ENCODE measurements around the gene ESPL1.

Gene ESPL1

DNA sequence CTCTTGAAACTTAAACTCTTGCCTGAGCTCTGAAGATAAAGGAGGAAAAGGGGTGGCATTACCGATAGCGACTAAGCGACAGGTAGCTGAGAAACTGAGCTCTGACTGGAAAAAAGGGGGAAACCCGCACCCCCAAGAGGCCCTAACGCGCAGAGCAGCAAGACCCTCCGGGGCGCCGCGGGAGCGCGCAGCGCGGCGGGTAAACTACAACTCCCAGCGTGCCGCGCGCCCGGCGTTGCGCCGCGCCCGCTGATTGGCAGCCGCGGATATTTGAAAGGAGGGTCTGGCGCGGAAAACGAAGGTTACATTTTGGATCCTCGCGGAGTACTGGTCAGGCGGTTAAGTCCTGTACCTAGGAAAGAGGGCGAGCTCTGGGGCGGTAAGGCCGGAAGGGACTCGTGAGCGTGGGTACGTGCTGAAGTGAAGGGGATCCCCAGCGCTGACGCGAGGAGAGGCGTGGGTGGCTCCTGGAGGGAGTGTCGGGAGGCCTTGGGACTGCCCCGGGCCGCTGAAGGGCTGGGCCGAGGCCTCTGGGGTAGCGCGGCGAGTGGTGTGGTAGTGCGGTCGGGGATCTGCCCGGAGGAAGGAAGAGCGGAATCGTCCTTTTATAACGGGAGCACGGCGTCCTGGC is at the start of gene ESPL1:
ESPL1 (plus strand) TSS at position 301 of the 631 bp plus-strand sequence. CDS start 468 bp downstream, outside the sequence.
- DNase-seq = peak; percentile 96 to 97

DNA sequence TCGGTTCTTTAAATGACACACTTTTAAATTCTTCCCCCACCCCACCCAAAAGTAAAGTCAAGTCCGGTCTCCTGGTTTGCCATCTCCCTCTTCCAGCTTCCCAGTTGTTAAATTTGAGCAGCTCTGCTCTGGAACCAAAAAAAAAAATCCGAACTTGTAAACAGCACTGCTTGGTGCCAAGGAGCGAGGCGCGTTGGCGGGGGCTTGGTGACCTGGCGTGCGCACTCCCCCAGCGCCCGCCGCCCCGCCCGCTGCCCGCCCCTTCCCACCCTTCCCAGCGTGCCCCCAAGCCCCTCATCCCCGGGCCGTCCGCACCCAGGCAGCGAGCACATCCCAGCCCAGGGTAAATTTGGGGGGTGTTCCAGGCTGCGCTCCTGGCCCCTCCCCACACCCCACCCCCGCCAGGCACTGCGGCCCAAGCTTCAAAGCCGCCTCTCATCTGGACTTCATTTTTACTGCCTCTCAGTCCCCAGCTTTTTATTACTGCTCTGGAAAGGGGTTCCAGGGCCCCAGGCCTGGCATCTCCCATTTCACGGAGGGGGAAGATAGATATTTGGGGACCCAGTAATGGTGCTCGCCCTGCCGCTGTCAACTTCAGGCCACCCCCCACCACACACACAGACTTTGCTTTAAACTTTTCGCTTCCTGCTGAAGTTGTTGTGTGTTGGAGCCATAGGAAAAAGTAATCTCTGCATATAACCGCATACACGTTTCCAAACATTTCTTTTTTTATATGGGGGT is 49.4 kb upstream of the ESPL1 start:
- no peak for DNase-seq

DNA sequence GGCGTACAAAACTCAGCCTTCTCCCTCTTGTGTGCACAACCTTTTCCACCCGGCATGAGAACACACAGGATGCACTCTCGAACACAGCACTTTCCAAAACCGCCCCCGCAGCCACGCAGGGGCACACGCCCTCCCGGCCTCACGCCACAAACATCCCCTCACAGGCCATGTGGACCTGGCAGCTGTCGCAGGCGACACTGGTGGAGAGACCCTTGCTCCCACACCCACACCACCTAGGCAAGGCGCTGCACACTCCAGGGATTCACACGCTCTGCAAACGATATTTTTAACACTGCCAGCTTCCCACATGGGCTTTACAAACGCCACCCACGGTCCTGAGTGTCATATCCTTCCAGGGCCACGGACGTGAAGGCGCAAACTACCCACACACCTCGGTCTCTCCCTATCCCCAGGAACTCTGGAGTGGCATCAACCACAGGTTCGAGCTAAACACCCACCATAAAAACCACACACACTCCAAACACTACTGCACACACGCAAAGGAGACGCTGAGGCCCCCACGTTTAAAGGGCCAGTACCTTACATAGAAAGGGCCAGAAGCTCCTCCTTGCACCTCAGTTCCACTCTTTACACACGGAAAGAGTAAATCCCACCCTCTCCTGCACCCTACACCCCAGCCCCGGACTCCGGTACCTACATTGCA is 48.7 kb upstream of the ESPL1 start:
- peak; percentile 76 to 97 for DNase-seq

DNA sequence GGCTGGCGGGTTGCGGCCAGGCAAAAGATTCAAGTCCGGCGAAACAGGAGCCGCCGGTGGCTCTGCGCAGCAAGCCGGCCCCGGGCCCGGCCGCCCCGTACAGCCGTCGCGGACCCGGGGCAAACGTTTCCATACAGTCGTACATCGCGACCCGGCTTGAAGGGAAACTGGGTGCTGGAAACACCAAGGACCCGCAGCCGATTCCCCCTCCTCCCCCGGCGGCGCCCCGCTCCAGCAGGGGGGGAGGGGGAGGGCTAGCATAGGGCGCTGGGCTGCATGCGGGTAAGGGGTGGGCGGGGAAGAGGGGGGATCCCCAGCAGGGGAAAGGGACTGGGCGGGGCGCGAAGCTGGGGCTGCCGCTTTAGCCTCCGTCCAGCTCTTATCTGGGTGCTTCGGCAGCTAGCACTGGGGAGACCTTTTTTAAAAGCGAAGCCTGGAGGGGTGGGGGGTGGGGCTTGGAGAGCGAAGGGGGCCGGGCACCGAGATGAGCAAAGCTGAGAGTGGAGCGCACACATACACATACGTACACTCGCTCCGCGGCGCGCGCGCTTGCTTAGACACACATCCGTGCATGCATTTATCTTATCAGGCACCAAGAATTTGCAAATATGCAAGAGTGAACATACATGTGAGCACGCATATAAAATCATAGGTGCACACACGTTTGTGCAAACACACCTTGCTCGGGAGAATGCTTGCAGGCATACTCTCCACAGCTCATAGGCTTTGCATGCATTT is 48.0 kb upstream of the ESPL1 start:
- DNase-seq = peak; percentile 24 to 54

DNA sequence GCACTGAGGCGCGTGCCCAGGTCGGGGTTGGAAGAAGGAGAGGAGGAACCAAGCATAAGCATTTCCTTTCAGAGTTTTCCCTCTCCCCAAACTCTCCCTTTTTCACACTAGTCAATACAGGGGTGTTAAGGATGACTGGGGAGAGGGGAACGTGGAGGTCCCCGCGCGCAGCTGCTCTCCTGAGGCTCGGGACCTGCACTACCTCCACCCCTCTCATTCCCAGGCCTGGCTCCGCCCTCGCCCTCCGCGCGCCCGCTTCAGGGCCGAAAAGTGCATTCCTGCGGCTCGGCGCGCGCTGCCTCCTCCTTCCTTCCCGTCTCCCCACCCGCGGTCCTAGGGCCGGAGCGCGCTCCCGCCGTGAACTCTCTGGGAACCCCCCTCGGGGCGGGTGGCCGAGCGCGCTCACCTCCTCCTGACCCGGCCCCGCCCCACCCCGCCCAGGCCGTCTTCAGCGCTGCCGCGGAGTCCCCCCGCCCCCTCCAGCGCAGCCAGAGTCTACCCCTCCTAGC is 47.4 kb upstream of the ESPL1 start:
- DNase-seq = peak; percentile 93 to 95

DNA sequence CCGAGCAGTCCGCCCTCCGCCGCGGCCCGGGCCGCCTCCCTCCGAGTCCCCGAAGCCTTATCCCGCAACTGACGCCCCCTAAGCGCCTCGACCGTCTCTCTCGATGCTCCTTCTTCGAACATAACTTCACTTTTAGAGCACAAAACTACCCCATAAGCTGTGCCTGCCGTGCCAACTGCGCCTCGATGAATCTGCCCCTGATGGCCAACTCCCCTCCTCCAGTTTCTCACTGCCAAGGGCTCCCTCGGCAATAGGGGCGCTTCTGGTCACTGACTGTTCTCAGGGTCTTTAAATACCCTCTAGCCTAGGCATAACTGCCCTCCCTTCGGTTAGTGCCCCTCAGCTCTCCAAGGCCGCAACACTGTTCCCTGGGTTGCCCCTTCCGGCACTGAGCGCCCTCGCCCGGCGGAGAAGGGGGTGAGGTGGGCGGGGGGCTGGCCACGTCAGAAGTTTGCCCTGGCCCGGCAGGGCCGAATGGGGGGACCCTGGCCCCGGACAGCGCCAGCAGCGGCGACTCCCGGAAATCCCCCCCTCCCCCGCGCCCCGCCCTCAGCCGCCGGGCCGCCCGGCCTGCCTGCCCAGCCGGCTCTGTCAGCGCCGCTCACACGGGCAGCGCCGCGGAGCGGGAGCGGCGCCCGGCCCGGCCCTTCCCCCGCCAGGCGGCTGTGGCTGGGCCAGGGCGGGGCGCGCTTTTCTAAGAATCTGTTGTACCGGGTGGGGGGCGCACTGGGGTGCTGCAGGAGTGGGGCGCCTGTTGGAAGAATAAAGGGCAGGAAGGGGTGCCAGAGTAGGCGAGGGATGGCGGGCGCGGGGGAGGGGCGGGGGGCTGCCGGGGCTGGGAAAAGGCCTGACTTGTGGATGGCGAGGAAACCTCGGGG is 46.7 kb upstream of the ESPL1 start:
- peak; percentile 53 to 59 for DNase-seq

DNA sequence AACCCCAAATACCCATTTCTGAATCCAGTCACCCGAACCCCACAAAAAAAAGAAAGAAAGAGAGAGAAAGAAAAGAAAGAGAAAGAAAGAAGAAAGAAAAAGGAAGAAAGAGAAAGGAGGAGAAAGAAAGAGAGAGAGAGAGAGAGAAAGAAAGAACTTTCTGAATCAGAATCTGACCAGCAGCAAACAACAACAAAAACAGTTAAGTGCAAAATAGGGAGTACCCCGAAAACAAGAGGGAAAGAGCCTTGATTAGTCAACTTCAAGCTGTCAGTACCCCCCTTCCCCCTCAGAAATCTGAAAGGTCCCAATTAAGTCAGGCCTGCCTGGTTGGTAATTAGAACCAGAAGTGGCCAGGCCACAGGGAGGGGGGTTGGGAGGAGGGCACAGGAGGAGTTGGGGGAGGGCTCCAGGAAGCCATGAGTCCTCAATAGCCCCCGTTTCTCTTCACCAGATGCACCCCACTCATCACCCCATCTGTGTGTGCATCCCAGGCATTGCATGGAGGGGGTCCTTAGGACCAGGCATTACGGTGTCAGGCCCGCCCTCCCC is 45.9 kb upstream of the ESPL1 start:
- DNase-seq = no peak

DNA sequence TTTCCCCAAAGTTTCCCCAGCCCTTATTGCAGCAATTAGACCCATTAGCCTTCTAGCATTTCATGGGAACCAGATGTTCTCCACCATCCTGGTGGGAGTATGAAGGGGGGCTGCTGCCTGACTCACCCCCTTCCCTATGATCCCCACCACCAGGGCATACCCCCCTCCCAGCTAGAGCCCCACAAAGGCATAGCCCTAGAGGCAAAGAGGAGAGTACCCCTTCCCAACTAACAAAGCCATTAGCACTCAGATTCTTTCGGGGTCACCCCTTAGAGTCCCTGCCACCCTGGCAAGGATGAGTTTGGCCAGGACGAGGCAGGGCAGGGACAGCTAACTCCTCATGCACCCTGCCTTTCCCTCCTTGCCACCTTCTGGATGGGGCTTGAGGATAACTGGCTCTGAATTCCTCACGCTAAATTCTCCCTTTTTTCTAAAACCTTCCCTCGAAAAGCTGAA is 45.3 kb upstream of the ESPL1 start:
- no peak for DNase-seq

DNA sequence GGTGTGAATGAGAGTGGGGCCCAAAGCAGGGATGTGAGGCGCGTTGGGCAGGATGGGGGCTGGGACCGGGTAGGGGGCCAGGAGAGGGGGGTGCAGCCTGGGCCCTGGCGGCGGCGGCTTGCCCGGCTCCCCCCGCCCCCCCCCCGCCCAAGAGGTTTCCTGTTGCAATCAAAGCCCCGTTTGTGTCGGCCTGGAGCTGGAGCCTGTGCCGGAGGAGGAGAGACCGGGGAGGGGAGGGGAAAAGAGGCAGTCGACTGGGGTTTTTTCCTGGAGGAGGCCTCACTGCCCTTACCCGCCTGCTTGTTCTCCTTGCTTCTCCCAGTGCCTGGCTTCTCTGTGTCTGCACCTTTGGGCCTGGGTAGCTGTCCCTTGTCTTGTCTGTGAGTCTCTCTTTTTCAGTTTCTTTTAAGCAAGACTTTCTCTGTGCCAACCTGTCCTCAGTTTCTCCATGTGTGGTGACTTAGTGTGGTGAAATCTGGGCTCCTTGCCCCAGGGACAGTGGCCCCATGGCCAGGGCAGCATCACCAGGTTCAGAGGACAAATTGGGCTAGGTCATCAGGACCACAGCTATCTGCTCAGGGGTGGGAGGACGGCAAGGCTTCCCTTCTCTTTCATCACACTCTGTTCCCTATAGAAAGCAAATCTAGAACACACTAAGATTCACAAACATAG is 44.6 kb upstream of the ESPL1 start:
- no peak for DNase-seq

DNA sequence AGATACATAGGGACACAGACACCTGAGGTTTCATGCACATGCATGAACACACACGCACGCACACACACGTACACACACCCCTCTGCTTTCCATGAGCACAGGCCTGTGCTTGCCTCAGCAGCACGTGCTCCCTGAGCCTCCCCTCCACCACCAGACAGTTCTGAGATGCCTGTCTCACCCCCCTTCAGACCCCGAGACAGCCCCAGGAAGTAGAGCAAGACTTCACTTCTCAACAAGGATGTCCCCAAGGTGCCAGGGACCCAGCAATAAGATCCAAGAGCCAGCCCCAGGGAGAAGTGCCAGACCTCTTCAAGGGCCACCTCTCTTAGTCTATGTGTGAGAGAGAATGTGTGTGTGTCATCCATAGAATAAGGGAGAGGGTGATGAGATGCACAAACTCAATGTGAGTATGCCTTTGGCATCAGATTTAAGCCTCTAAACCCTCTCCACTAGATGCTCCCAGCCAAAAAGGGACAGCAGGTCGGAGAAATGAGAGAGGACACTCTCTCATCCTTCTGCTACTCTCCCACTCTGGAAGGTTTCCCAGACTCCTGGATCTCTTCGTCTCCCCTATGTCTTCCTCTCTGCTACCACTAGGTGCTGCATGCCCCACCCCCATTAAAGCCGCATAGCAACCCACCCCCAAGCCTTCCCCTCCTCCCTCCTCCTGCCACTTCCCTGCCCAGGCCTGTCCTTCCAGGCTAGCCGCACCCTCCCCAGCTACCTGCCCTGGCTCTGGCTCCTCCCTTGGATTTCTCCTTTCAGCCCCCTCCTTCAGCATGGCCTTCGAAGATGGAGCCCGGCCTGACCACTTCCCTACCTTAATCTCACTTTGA is 43.8 kb upstream of the ESPL1 start:
- DNase-seq = no peak

DNA sequence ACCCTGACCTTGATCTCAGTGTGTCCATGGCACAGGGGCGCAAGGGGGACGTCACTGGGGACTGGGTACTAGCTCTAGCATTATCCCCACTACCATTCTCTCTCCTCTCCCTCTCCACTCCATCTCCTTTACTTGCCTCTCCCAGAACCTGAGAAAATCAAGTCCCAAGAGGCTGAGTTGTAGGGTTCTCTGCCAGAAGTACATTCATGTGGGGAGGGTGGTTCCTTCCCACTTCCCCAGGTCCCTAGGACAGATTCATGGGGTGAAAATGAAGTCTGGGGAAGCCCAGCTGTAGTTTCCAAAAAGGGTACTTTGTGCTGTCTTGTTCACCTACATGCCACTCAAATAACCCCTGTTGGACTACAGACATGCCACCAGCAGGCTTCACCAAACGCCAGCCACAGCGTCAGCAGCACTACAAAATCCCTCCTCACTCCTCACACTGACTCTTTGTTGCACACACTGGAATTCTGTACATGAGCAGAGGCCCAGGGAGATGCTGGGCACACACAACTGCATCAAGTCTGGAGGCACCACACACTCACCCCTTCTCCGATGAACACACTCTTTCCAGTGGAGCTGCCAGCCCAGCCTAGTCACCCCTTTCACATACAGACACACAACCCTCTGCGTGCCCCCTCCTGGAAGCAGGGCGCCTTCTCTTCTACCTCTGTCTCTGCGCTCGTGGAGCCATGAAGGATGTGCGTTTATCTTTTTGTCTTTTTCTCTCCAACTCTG is 43.0 kb upstream of the ESPL1 start:
- no peak for DNase-seq

DNA sequence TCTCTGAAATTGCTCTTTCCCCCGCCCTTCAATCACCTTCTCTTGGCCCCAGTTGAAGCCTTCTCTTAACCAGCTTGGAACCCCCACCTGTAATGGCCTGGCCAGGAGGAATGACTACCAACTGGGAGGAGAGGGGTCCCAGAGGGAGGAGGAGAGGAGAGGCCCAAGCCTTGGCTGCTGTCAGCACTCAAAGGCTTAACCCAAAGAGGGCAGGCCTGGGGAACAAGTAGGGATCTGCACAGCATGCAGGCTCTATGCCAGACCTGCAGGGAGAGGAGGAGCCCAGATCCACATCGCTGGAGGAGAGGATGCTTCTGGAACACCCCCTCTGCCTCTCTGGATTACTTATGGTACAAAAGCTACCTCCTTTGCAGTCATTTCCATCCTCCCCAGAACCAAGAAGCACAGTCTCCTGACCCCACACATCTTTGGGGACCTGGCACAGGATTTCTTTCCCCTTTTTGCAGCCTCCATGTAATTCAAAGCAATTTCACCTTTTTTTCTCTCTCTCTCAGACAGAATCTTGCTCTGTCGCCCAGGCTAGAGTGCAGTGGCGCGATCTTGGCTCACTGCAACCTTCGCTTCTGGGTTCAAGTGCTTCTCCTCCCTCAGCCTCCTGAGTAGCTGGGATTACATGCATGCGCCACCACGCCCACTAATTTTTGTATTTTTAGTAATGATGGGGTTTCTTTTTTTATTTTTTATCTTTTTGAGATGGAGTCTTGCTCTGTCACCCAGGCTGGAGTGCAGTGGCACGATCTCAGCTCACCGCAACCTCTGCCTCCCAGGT is 42.3 kb upstream of the ESPL1 start:
- DNase-seq = no peak

DNA sequence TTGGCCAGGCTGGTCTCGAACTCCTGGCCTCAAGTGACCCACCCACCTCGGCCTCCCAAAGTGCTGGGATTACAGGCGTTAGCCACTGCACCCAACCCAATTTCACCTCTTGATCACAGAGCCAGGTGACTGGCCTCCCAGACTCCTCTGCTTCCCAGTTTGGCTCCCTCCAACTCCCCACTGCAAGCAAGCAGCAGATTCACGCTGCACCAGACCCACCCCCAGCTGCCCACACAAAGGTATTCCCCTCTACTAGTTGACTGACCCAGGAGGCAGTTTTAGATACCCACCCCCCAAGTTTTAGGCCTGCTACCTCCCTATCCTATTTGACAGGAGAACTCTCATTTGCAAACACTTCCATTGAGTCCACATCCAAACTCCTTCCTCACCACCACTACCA is 41.3 kb upstream of the ESPL1 start:
- DNase-seq = no peak

DNA sequence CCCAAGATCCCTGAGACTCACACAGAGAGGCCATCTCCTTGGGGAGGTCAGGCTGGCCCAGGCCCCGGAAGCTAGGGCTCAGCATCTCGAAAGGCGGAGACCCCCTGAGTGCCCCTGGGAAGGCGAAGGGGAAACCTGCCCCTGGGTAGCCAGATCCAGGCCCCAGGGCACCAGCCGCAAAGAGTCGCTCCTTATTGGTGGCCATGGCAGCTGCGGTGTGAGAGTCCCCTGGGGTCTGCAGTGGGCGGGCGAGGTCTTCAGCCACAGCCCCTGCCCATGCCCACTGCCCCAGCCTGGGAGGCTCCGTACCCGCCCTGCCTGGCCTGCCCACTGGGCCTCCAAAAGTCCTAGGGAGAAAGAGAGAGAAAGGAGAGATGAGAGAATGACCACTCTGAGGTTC is 40.8 kb upstream of the ESPL1 start:
- DNase-seq = no peak

DNA sequence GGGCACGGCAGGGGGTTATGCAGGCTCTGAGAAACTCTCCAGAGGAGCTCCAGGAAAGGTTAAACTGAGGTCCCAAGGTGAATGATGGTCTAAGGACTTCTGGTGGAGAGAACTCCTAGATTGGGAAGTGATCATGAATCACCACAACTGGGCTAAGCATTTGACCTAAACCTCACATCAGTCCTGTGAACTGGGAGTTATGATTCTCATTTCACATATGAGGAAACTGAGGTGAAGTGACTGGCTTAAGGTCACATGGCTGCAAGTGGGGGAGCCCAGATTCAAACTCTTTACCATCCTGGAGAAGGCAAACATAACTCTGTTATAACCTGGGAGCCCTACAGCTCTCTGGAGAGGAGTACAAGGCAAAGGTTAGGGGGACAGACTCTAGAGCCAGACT is 40.3 kb upstream of the ESPL1 start:
- DNase-seq = peak in 1 of 2 donors; percentile 42

DNA sequence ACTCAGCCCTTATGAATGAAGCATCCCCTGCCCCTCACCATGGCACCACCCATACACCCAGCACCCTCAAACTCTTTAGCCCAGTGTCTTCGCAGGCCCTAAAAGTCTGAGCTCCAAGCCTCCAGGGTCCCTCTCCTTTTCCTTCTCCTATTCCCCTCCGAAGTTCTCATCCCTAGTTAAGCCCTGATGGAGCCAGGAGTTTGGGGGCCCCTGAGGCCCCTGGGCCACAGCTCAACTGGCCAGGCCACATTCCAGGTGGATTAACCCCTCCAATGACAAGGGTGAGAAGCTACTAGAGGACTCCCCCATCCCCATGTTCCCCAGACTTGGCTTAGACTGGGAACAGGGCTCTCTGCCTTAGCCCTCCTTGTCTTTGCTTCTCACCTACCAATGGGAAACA is 38.6 kb upstream of the ESPL1 start:
- DNase-seq = no peak

DNA sequence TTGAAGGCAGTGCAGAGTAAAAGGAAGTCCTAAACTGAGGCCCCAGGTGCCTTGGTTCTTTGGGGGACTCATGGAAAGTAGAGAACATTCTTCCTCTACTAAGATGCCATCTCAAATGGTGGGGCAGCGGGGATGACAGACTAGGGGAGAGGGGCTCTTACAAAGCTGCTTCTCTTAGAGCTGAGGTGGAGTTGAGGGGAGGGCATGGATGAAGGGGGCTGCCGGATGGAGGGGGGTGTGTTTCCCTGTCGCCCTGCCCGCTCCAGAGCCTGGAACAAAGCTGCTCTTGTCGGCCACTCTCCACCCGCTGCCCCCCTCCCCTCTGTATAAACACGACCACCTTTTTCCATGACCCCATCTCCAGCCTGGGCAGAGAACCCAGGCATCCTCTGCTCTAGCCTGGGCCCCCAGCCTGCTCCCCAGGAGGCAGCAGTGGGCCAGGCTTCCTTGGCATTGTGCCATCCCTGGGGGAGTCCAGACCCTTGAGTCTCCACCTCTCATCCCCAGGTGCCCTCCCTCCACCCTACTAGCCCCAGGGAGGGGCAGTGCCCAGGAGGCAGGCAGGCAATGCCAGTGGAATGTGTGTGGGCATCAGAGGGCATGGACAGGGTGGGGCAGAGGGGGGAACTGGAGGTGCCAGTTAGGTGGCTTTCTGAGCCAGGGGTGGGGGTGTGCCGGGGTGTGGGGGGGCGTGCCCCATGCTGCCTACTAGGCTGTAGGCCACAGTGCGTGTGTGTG is 37.8 kb upstream of the ESPL1 start:
- no peak for DNase-seq

DNA sequence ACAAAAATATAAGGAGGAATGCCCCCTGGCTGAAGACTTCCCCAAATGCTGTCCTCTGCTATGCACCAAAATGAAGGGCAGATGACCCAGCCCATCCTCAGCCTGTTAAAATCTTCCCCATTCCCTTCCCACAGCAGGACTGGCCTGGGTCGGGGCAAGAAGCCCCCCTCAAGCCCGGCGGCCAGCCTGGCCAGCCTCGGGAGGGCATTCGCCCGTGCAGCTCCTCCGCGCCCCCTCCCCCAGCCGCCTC is 36.5 kb upstream of the ESPL1 start:
- DNase-seq = no peak

Data from inflammatory macrophage treated with lipopolysaccharide for 1 hour (primary cell).